ENCODE results near the gene PLCB4.

PLCB4 gene

GRCh38 chr20:9508240-9508661 is 439.4 kb downstream of the PLCB4 start:
- no peak overlapping the region for H3K4me3 ChIP-seq (ENCODE audit: low read length)
- DNase-seq (ENCODE audit: low read depth): no peak
- no peak for TF ChIP-seq CTCF (IDR thresholded peaks at IDR 0.05; ENCODE audit: insufficient read depth, low read depth, low read length, missing control alignments)

- no peak overlapping the region for H3K4me3 ChIP-seq (ENCODE audit: low read length)
- no peak for DNase-seq (ENCODE audit: low read depth)
- TF ChIP-seq CTCF (IDR thresholded peaks at IDR 0.05; ENCODE audit: insufficient read depth, low read depth, low read length, missing control alignments): no peak
Measured at GRCh38 chr20:9508696-9509178, 439.9 kb downstream of the PLCB4 start.

GRCh38 chr20:9509246-9509645 is 440.4 kb downstream of the PLCB4 start:
- no peak for TF ChIP-seq CTCF (IDR thresholded peaks at IDR 0.05; ENCODE audit: insufficient read depth, low read depth, low read length, missing control alignments)
- DNase-seq (ENCODE audit: low read depth): no peak
- no peak overlapping the region for H3K4me3 ChIP-seq (ENCODE audit: low read length)

- DNase-seq (ENCODE audit: low read depth): no peak
- no peak overlapping the region for H3K4me3 ChIP-seq (ENCODE audit: low read length)
- TF ChIP-seq CTCF (IDR thresholded peaks at IDR 0.05; ENCODE audit: insufficient read depth, low read depth, low read length, missing control alignments): no peak
Measured at GRCh38 chr20:9510911-9511310, 442.0 kb downstream of the PLCB4 start.

- H3K4me3 ChIP-seq (ENCODE audit: low read length): no peak overlapping the region
- DNase-seq (ENCODE audit: low read depth): no peak
- no peak for TF ChIP-seq CTCF (IDR thresholded peaks at IDR 0.05; ENCODE audit: insufficient read depth, low read depth, low read length, missing control alignments)
Measured at GRCh38 chr20:9514072-9514460, 445.2 kb downstream of the PLCB4 start.

- DNase-seq (ENCODE audit: low read depth): peak; percentile 39
- H3K4me3 ChIP-seq (ENCODE audit: low read length): no peak within 1 kb of the TSS
- no peak for TF ChIP-seq CTCF (IDR thresholded peaks at IDR 0.05; ENCODE audit: insufficient read depth, low read depth, low read length, missing control alignments)
Measured at GRCh38 chr20:9514461-9515213, 445.8 kb downstream of the PLCB4 start, which contains the start of gene LAMP5. LAMP5 (plus strand) TSS chr20:9514590; CDS start chr20:9514853, 263 bp downstream.

- no peak overlapping the region for H3K4me3 ChIP-seq (ENCODE audit: low read length)
- DNase-seq (ENCODE audit: low read depth): no peak
- TF ChIP-seq CTCF (IDR thresholded peaks at IDR 0.05; ENCODE audit: insufficient read depth, low read depth, low read length, missing control alignments): no peak
Measured at GRCh38 chr20:9515214-9515585, 446.3 kb downstream of the PLCB4 start.
